Prostate gland (tissue), 2 donors: ENCODE results near the gene NDRG2. TPM values are rescaled to one million over a fixed set of nuclear protein-coding genes. Genes with fewer than 3 reads are reported as not detected.

Experiments used
- DNase-seq: peaks from one replicate; pipeline ENCODE4 v3.0.0-alpha.2; 2019; ENCODE audit warnings: low spot score
- H3K27ac ChIP-seq, 2 donors: fragments of 200-600 bp; sonication (generic); 2 replicates each; pipeline ENCODE4 v1.5.1; 2017 to 2019
- H3K27me3 ChIP-seq: fragments of 200-600 bp; sonication (generic); replicated peaks from 2 replicates; pipeline ENCODE4 v1.5.1; 2019; ENCODE audit not compliant: insufficient read depth
- H3K36me3 ChIP-seq, 2 donors: fragments of 200-600 bp; sonication (generic); 1 replicate in 1 of 2; 2 replicates in 1 of 2; pipeline versions ENCODE4 v1.5.1 to v1.8.1; 2017 to 2019
- H3K4me1 ChIP-seq: fragments of 200-600 bp; sonication (generic); replicated peaks from 2 replicates; pipeline ENCODE4 v1.5.1; 2019
- H3K4me3 ChIP-seq, 2 donors: fragments of 200-600 bp; sonication (generic); 2 replicates each; pipeline ENCODE4 v1.5.1; 2017 to 2019
- H3K9me3 ChIP-seq: fragments of 200-600 bp; sonication (generic); 2 replicates; pipeline ENCODE4 v1.5.1; 2017
- CTCF ChIP-seq, 4 experiments: fragments of 200-600 bp in 2 of 4; fragments of 450-650 bp in 2 of 4; sonication (generic) in 2 of 4; IDR thresholded peaks; 1 replicate in 3 of 4; 2 replicates in 1 of 4; pipeline ENCODE4 v1.5.1; 2016 to 2019; ENCODE audit warnings: antibody characterized with exemption in 4 of 4, mild to moderate bottlenecking in 2 of 4, moderate library complexity in 2 of 4
- POLR2A ChIP-seq: fragments of 450-650 bp; IDR thresholded peaks from one replicate; pipeline ENCODE4 v1.6.1; 2016; ENCODE audit warnings: antibody characterized with exemption, mild to moderate bottlenecking
- POLR2AphosphoS5 ChIP-seq: sonication (generic); formaldehyde crosslinking; IDR thresholded peaks from one replicate; pipeline ENCODE4 v1.6.1; 2017; ENCODE audit warnings: antibody characterized with exemption
- WGBS: methylation state at CpG from one replicate; pipeline ENCODE4 v1.1.5; 2018; 5-methylcytosine and 5-hydroxymethylcytosine counted together
- intact Hi-C: fragments of 100-400 bp; cut with DNase I; formaldehyde crosslinking; loops from one replicate; pipeline ENCODE4 v1.14.2; 2022
- total RNA-seq, 2 donors: library from RNA; depleted of rRNA; stranded (reverse); fragments of >200 nt; gene quantifications; one replicate each; pipeline ENCODE4 v1.1.0, GENCODE V29; 2016

NDRG2 gene
- total RNA-seq, 2 donors from 2014 or later: 230 to 304 TPM

- Histone ChIP-seq H3K27ac (no peak within 1 kb of the TSS), H3K4me1 (peaks cover 11% of the 10 kb centered on the region), H3K9me3 (no peaks in the 10 kb centered on the region), H3K27me3 (no peaks in the 10 kb centered on the region), H3K4me3 (no peak within 1 kb of the TSS), H3K36me3 (no peaks in the 10 kb centered on the region)
- intact Hi-C loops: no loop called here
- DNase-seq: no peak
- 62% methylated on average over 5 of the region's 5 CpGs for WGBS
- TF ChIP-seq POLR2A (no peak), CTCF (IDR thresholded peaks at IDR 0.05) (no peak), POLR2AphosphoS5 (no peak)
Measured at GRCh38 chr14:21034707-21035106, 9.8 kb upstream of the NDRG2 start, which contains the start of gene RNASE13. TSS of gene RNASE13 (minus strand) at chr14:21034807. CDS start at chr14:21034288, 519 bp downstream.

- DNase-seq: no peak
- H3K27me3 ChIP-seq: no peaks in the 10 kb centered on the region
- H3K4me1 ChIP-seq: no peaks in the 10 kb centered on the region
- intact Hi-C loops: no loop called here
- no peaks in the 10 kb centered on the region for H3K9me3 ChIP-seq
- H3K27ac ChIP-seq: no peak overlapping the region
- H3K36me3 ChIP-seq: no peaks in the 10 kb centered on the region
- H3K4me3 ChIP-seq: no peak overlapping the region
- TF ChIP-seq POLR2A (no peak), POLR2AphosphoS5 (no peak), CTCF (IDR thresholded peaks at IDR 0.05) (no peak)
- 75% methylated on average over 4 of the region's 4 CpGs for WGBS
Measured at GRCh38 chr14:21033133-21033698, 8.4 kb upstream of the NDRG2 start.

- Histone ChIP-seq H3K9me3 (no peaks in the 10 kb centered on the region), H3K27me3 (no peaks in the 10 kb centered on the region), H3K36me3 (no peaks in the 10 kb centered on the region), H3K4me3 (no peak overlapping the region), H3K4me1 (no peaks in the 10 kb centered on the region), H3K27ac (no peak overlapping the region)
- intact Hi-C loops: no loop called here
- WGBS: 87% methylated on average over 5 of the region's 5 CpGs
- DNase-seq: no peak
- TF ChIP-seq POLR2A (no peak), POLR2AphosphoS5 (no peak), CTCF (IDR thresholded peaks at IDR 0.05) (no peak)
Measured at GRCh38 chr14:21032326-21033132, 7.7 kb upstream of the NDRG2 start.

- no peaks in the 10 kb centered on the region for H3K4me1 ChIP-seq
- intact Hi-C loops: no loop called here
- no peak overlapping the region for H3K27ac ChIP-seq
- no peaks in the 10 kb centered on the region for H3K36me3 ChIP-seq
- WGBS: 89% methylated on average over 12 of the region's 12 CpGs
- H3K4me3 ChIP-seq: no peak overlapping the region
- no peaks in the 10 kb centered on the region for H3K27me3 ChIP-seq
- no peaks in the 10 kb centered on the region for H3K9me3 ChIP-seq
- TF ChIP-seq POLR2AphosphoS5: no peak
- no peak for TF ChIP-seq CTCF (IDR thresholded peaks at IDR 0.05)
- TF ChIP-seq POLR2A: no peak
- no peak for DNase-seq
Measured at GRCh38 chr14:21030531-21030930, 5.7 kb upstream of the NDRG2 start.

DNA sequence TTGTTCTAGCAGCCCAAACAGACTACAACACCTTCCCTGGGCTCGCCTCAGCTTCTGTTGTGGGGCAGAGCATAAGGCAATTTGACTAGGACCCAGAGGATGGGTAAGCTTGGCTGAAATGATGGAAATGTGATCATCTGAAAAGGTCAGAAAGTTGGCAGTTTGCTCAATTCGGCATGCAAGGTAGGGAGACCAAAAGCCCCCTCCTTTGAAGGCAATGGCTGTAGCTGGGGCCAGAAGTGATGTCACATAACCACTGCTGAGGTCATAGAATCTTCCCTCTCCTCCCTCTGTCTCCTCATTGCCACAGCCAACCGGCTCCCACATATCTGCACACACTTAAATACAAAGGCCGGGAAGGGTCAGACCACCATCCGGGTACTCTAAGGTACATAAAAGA is 5.1 kb upstream of the NDRG2 start, which contains the start of gene TPPP2:
Gene TPPP2, plus strand, starts transcription at position 301 of the 400 bp plus-strand sequence. CDS start 365 bp downstream, outside the sequence.
- Histone ChIP-seq H3K4me1 (no peaks in the 10 kb centered on the region), H3K9me3 (no peaks in the 10 kb centered on the region), H3K27ac (no peak within 1 kb of the TSS), H3K36me3 (no peaks in the 10 kb centered on the region), H3K27me3 (no peaks in the 10 kb centered on the region), H3K4me3 (no peak within 1 kb of the TSS)
- intact Hi-C loops: no loop called here
- no peak for DNase-seq
- WGBS: 89% methylated on average over 5 of the region's 5 CpGs
- TF ChIP-seq POLR2AphosphoS5 (no peak), POLR2A (no peak), CTCF (IDR thresholded peaks at IDR 0.05) (no peak)
